Neural progenitor cell (in vitro differentiated cells): ENCODE data around the gene CHST8.

Experiments used
- EZH2 ChIP-seq: fragments of 200-600 bp; sonication (generic); IDR thresholded peaks from 2 replicates; pipeline ENCODE4 v1.6.1; 2017; ENCODE audit warnings: antibody characterized with exemption, mild to moderate bottlenecking, moderate library complexity
- EZH2phosphoT487 ChIP-seq: fragments of 200-600 bp; sonication (generic); IDR thresholded peaks from 2 replicates; pipeline ENCODE4 v1.6.1; 2017; ENCODE audit warnings: antibody characterized with exemption
- TF ChIP-seq, protein P1 (sequence below): fragments of 200-600 bp; sonication (generic); IDR thresholded peaks from 2 replicates; pipeline ENCODE4 v1.5.1; 2017; ENCODE audit warnings: antibody characterized with exemption, mild to moderate bottlenecking

- TF ChIP-seq, protein P1, sequence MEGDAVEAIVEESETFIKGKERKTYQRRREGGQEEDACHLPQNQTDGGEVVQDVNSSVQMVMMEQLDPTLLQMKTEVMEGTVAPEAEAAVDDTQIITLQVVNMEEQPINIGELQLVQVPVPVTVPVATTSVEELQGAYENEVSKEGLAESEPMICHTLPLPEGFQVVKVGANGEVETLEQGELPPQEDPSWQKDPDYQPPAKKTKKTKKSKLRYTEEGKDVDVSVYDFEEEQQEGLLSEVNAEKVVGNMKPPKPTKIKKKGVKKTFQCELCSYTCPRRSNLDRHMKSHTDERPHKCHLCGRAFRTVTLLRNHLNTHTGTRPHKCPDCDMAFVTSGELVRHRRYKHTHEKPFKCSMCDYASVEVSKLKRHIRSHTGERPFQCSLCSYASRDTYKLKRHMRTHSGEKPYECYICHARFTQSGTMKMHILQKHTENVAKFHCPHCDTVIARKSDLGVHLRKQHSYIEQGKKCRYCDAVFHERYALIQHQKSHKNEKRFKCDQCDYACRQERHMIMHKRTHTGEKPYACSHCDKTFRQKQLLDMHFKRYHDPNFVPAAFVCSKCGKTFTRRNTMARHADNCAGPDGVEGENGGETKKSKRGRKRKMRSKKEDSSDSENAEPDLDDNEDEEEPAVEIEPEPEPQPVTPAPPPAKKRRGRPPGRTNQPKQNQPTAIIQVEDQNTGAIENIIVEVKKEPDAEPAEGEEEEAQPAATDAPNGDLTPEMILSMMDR: no peak
- TF ChIP-seq EZH2 (no peak), EZH2phosphoT487 (no peak)
Observed at GRCh38 chr19:33590224-33590623, 31.5 kb upstream of the CHST8 start.
